Measurements from ENCODE around the gene SCYL1.
A peak's percentile ranks its signal among the peaks of the same experiment; 100 is the strongest.

The SCYL1 gene

GRCh38 chr11:65493367-65494176, 31.3 kb upstream of the SCYL1 start:
- peak in 1 of 2 experiments; percentile 51 for DNase-seq

GRCh38 chr11:65496304-65497140, 28.4 kb upstream of the SCYL1 start:
- DNase-seq, result peak in 1 of 2 experiments; percentile 54

GRCh38 chr11:65497141-65498041, 27.5 kb upstream of the SCYL1 start:
- peak; percentile 96 to 100 for DNase-seq

GRCh38 chr11:65498042-65498726, 26.7 kb upstream of the SCYL1 start:
- DNase-seq, result peak; percentile 49 to 63

- no peak for DNase-seq
Observed at GRCh38 chr11:65498727-65498976, 26.2 kb upstream of the SCYL1 start.

- peak; percentile 83 to 84 for DNase-seq
Observed at GRCh38 chr11:65498977-65499712, 25.7 kb upstream of the SCYL1 start, which contains the start of gene MALAT1. Gene MALAT1, plus strand, starts transcription at chr11:65499045.

GRCh38 chr11:65499713-65500386, 25.0 kb upstream of the SCYL1 start:
- no peak for DNase-seq

GRCh38 chr11:65500387-65501185, 24.3 kb upstream of the SCYL1 start:
- DNase-seq, result no peak

- no peak for DNase-seq
Observed at GRCh38 chr11:65501186-65501471, 23.8 kb upstream of the SCYL1 start.

- no peak for DNase-seq
Observed at GRCh38 chr11:65501472-65502273, 23.2 kb upstream of the SCYL1 start.

- DNase-seq, result no peak
Observed at GRCh38 chr11:65502274-65502554, 22.7 kb upstream of the SCYL1 start.

- no peak for DNase-seq
Observed at GRCh38 chr11:65502555-65503367, 22.1 kb upstream of the SCYL1 start.

GRCh38 chr11:65503368-65503948, 21.4 kb upstream of the SCYL1 start:
- DNase-seq, result no peak

- no peak for DNase-seq
Observed at GRCh38 chr11:65503949-65504673, 20.8 kb upstream of the SCYL1 start.

- no peak for DNase-seq
Observed at GRCh38 chr11:65504674-65505465, 20.0 kb upstream of the SCYL1 start.

GRCh38 chr11:65505466-65506289, 19.2 kb upstream of the SCYL1 start:
- DNase-seq, result no peak
